GM19455 (cell line): ENCODE results near the gene PPP1CB.
"Not testable (repeated sequence)": the region's sequence is repeated elsewhere in the genome, so short reads cannot be mapped to it uniquely, and the experiment has no call there.

Source experiments
- ATAC-seq: cut with Tn5 transposase; IDR thresholded peaks from one replicate; pipeline ENCODE4 v1.9.1; 2021; ENCODE audit not compliant: unreplicated experiment

The PPP1CB gene

DNA sequence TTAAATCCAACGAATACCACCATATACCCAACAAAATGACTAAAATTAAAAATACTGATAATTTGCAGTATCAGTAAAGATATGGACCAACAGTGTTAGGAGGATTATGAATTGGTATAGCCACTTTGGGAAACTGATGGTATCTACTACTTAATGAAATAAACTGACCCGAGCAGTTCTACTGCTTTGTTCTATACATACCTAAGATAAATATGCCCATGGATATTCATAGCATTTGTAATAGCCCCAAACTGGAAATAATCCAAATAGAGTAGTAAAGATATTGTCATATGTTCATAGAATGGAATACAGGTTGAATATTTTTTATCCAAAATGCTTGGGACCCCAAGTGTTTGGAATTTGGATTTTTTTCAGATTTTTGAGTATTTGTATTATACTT, 20.7 kb downstream of the PPP1CB start:
- no peak for ATAC-seq

DNA sequence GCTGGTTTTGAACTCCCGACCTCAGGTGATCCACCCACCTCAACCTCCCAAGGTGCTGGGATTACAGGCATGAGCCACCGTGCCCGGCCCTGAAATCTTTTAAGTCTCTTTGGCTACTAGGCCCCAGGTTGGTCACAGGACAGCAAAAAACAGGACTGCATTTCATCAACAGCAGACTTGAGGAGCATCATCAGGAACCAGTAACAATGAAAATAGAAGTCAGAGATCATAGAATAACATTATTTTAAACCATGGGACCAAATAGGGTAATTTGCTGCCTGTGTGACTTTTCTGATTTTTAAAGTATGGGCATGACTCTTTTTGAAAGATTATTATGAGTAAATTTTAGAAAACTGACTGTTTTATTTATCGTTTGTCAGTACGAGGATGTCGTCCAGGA, 24.8 kb downstream of the PPP1CB start:
- ATAC-seq = no peak

DNA sequence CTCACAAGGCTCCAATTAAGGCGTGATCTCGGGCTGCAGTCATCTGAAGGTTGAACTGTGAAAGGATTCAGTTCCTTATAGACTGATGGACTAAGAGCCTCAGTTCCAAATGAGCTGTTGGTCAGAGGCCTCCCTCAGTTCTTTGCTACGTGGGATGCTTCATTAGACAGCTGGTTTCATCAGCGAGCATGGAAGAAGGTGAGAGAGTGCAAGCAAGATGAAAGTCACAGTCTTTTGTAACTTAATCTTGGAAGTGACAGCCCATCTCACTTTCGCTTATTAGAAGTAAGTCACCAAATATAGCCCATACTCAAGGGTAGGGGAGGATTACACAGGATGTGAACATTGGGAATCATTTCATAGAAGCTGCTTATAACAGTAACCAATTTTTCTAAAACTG, 26.8 kb downstream of the PPP1CB start:
- no peak for ATAC-seq

DNA sequence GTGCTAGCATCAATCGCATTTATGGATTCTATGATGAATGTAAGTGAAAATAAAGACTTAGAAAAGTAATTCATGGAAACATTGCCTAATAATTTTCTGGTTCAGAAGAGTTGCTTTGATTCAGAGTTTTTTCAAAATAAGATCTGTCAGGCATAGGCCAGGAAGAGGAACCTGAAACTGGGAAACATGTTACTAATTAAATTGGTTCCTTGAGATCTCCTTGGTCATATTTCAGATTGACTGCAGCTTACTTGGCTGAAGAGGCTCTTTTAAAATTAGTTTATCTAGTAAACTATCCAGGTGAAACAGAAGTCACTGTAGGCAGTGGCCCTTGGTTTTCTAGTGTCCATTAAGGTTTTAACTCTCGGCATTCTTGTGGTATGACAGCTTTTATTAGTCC, 27.4 kb downstream of the PPP1CB start:
- no peak for ATAC-seq

DNA sequence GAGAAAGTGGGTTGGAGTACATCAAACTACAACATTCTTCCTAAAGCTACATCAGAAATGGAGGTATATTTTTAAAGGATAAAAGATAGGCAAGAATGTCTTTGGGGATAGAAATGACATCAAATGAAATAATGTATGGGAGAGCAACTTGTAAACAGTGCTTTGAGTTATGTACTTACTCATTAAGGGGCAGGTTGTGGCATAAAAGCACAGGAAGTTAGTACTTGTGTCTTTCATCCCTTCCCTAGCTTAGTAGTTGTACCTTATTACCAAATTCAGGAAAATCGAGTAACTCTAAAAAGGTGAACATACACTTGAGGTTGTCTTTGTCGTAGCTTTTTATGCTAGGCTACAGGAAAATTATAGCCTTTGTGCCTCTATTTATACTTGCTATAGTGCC, 28.9 kb downstream of the PPP1CB start:
- no peak for ATAC-seq

DNA sequence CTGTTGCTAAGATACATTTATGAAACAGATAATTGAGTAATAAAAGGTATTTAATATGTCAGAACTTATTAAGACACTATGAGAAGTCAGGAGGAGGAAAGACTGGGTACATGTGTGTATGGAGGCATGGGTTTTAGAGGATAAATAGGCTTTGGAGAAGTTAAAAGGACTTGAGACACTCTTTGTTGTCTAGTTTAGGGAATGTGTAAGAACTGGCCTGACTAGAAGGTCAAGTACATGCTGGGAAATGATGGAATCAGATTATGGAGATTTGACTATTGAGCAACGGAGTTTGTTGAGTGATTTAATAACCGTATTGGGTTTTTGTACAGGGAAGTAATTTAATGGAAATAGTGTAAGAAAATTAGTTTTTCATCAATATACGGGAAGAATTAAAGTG, 30.8 kb downstream of the PPP1CB start:
- ATAC-seq = no peak

DNA sequence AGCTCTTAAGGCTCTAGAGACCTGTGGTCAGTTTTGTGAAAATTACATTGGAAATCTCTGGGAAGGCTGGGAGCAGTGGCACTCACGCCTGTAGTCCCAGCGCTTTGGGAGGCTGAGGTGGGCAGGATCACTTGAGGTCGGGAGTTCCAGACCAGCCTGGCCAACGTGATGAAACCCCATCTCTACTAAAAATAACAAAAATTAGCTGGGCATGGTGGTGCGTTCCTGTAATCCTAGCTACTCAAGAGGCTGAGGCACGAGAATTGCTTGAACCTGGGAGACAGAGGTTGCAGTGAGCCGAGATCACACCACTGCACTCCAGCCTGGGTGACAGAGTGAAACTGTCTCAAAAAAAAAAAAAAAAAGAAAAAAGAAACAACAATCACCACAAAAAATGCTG, 32.9 kb downstream of the PPP1CB start:
- not testable (repeated sequence) for ATAC-seq

DNA sequence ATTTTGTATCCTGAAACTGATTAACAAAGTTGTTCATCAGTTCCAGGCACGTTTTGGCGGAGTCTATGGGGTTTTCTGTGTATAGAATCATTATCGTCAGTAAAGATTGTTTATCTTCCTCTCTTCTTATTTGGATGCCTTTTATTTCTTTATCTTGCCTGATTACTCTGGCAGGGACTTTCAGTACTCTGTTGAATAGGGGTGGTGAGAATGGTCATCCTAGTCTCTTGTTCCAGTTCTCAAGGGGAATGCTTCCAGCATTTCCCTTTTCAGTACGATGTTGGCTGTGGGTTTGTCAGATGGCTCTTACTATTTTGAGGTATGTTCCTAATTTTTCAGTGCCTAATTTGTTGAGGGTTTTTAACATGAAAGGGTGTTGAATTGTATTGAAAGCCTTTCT, 45.0 kb downstream of the PPP1CB start:
- no peak for ATAC-seq

DNA sequence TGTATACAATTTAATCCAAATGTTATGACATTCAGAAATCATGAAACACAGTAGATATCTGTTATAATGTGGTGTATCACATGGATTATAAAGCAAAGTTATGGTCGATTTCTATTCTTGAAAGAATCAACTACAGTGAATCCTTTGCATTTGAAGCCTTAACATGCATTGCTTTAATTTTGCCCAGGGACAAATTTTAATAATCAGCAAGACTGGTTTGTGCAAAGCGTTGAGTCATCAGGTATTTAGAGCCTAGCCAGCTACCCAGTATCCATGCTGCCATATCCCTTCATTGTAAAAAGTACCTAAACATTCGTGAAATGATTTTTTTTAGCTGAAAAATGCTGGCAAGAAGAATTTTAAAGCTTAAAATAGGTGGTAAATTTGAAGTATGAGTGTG, 50.1 kb downstream of the PPP1CB start:
- no peak for ATAC-seq

DNA sequence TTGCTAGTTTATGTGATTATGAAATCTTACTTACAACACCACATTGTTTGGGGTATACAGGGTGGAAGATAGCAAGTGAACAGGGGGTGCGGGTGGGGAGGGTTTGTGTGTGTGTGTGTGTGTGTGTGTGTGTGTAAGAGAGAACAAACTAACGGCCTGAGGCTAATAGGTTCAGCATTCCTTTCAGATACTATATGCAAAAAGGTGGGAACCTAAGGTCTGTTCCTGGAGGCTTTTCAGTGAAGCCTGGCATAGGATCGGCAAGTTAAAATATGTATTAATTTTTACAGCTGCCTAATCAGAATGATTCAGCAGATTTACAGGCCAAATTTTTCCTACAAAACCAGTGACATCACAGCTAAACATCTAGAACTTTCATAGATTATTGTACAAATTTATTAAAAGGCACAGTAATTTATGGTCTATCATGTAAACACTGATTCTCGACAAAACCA, 51.4 kb downstream of the PPP1CB start:
- no peak for ATAC-seq

DNA sequence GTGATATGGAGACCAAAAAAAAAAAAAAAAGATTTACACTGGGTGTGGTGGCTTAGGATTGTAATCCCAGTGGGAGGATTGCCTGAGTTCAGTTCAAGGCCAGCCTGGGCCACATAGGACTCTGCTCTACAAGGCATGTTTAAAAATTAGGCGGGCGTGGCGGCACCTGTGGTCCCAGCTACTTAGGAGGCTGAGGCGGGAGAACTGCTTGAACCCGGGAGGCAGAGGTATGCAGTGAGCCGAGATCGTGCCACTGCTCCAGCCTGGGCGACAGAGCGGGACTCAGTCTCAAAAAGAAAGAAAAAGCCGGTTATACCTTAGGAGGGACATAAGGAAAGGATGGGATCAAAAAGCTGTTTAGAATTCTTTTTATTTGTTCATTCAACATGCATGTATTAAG, 58.3 kb downstream of the PPP1CB start:
- no peak for ATAC-seq

DNA sequence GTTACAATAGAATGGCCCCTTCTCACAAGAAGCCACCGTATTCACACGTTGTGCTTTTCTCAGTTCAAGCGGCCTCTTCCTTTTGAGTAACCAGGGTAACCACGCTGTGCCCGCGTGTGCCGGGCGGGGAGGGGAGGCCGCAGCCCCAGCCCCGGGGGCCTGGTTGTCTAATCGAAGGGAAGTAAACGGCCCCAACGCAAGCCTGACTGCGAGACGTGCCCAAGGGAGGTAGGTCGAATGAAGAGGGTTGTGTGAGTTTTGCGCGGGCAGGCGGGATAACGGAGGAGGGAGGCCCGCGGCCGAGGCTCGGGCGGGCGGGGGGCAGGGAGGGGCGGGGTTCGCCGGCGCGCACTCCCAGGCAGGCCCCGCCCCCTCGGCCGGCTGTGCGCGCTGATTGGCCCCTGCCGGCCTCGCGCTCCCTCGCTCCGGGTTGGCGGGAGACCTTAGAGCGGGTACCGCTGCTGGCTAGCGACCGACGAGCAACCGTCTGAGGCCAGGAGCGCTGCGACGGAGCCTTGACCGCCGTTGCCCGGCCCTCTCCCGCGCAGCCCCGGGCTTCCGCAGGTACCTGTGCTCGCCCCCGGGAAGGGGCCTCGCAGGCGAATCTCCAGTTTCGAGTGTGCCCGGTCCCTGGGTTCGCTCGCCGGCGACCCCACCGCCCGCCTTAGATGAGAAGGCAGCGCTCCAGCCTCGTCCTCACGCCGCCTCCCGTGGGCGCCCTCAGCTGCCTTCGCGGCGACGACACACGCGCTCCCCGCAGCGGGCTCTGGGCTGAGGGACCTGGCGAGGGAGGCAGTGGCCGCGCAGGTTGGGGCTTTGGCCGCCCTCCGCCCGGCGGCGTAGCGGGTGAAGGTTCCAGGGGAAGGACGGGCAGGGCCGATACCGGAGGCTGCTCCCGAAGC, 59.0 kb downstream of the PPP1CB start, which contains the start of gene SPDYA:
Gene SPDYA (plus strand): TSS at position 451 of the 902 bp plus-strand sequence. CDS start 5,181 bp downstream, outside the sequence.
- peak; percentile 76 for ATAC-seq

DNA sequence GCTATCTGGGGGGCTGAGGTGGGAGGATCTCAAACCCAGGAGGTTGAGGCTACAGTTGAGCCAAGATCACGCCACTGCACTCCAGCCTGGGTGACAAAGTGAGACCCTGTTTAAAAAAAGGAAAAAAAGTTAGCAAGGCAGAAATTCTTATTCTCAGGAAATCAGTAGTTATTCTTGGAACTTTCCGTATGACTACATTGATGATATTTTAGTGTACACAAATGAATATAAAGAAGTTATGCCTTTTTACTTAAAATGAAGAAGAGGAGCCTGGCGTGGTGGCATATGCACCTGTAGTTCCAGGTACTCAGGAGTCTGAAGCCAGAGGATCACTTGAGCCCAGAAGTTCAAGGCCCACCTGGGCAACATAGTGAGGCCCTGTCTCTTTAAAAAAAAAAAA, 66.4 kb downstream of the PPP1CB start:
- ATAC-seq = no peak

DNA sequence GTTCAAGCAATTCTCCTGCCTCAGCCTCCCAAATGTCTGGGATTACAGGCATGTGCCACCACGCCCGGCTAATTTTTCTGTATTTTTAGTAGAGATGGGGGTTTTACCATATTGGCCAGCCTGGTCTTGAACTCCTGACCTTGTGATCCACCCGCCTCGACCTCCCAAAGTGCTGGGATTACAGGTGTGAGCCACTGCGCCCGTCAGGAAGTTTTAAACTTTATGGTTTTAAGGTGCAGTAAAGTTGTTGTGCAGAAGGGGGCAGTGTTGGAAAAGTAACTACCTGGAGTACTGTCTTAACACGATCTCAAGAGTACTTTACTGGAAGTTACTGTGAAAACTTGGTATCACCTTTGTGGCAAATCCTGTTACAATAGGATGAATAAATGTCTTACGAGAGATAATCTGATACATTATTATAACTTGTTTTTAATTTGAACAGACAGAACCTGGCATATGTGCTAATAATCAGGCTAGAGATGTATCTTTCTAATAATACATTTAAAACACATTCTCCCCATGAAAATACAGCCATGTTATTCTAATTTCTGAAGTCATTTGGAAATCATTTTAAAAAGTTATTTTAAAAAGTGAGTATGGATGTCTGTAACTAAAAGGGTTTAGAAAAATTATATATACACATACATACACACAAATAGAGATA, 69.8 kb downstream of the PPP1CB start:
- no peak for ATAC-seq

DNA sequence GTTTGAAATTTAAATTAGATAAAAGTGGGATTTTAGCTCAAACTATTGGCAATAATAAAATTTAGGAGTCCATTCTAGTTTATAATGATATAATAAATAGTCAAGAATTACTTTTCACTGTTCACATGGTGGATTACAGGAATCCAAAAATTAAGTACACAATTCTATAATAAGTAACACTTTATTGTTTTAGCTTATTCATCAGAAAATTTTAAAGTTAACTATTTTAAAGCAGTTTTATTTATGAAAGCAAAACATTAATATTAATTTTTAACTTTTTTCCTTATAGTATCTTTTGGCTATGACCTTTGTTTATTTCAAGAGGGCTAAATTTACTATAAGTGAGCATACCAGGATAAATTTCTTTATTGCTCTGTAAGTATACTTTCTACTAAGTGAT, 70.4 kb downstream of the PPP1CB start:
- ATAC-seq = no peak

DNA sequence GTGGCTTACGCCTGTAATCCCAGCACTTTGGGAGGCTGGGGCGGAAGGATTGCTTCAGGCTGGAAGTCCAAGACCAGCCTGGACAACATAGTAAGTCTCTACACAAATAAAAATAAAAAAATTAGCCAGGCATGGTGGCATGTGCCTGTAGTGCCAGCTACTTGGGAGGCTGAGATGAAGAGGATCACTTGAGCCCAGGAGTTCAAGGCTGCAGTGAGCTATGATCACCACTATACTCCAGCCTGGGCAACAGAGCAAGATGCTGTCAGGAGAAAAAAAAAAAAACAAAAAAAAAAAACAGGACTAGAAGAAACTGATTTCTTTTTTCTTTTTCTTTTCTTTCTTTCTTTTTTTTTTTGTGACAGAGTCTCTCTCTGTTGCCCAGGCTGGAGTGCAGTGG, 72.6 kb downstream of the PPP1CB start:
- no peak for ATAC-seq

DNA sequence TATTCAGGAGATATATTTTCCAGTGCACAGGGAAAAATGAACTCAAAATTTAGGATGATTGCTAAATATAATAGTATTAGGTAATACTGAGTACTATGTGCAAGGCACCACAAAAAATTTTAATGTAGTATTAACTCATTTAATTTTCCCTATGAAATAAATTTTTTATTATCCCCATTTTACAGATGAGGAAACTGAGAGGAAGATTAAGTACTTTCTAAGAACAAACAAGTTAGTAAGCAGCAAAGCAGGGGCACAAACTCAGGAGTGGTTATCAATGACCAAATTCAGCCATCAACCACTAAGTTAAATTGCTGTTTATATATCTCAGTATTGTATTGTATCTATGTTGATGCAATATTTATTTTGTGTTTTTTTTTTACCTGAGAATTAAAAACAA, 73.2 kb downstream of the PPP1CB start:
- ATAC-seq = no peak

DNA sequence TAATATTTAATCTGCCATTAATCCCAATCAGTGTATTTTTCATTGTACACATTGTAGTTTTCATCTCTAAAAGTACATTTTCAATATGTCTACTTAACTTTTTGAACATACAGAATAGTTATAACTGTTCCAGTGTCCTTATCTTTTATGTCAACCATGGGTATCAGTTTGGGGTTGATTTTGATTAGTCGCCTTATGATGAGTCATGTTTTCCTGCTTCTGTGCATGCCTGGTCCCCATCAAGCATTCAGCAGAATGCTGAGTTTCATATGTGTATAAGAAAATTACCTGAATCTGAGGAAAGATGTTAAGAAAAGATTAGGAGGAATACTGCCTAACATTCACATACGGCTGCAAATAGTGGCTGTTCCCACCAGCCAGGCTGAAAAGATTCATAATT, 76.8 kb downstream of the PPP1CB start:
- no peak for ATAC-seq

DNA sequence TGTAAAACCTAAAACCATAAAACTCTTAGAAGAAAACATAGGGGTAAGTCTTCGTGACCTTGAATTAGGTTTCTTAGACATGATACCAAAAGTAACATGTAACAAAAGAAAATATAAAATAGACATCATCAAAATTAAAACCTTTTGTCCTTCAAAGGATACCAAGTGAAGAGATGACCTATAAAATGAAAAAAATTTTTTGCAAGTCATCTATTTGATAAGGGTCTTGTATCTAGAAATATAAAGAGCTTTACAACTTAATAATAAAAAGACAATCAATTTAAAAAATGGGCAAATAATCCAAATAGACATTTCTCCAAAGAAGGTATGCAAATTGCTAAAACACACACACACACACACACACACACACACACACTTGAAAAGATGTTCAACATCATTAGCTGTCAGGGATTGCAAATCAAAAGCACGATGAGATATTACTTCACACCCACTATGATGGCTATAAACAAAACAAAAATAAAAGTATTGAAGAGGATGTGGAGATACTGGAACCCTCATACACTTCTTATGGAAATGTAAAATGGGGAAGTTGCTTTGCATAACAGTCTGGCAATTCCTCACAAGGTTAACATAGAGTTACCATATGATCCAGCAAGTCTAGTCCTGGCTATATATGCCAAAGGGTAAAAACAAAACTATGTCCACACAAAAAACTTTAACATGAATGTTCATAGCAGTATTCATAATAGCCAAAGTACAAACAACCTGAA, 82.3 kb downstream of the PPP1CB start:
- ATAC-seq = no peak

DNA sequence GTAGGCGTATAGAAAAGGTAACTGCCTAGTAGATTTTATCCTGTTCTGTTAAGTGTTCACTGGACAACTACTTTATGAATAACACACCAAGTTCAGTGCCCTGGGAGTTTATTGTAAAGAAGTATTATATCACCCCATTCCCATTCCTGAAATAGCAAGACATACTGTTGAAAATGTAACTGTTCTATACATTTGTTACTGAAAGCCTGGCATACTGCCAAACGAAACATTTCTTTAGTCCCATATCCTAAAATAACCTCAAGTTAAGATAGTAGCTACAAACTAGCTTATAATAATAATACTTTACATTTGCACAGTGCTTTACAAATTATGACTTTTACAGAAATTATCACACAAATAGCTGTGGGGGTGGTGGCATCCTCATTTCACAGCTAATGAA, 84.2 kb downstream of the PPP1CB start:
- ATAC-seq = no peak

DNA sequence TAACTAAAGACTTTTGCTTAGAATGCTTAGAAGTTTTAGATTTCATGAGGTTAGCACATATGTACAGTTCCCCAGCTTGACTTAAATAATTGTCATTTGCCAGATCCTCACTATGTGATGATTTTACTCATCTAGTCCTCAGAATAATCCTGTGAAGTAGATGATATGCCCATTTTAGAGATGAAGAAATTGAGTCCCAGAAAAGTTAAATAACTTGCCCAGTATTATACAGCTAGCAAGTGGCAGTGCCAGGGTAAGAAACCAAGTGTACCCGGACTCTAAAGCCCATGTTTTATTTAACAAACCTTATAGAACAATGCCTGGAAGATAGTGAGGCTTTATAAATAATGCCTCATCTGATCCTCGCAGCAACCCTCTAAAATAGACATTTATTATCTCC, 87.3 kb downstream of the PPP1CB start:
- no peak for ATAC-seq

DNA sequence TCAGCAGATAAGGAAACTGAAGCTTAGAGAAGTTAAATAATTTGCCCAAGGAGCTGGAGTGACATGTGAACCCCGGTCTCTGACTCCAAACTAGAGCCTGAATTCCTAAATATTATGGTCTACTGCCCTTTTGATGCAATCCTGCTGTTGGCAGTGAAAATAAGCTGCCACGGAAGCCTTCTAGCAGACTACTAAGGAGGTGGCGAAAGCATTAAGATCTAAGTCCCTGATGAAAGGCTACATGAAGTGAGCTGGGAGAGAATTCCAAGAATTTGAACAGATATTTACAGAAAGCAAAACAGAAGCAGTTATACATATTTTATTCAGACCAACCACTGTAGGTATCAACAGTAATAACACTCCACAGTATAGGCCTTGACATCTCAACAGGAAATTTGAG, 90.4 kb downstream of the PPP1CB start:
- no peak for ATAC-seq
